GM21515 (cell line): ENCODE results near the gene OST4.
"Not testable (repeated sequence)": the region's sequence is repeated elsewhere in the genome, so short reads cannot be mapped to it uniquely, and the experiment has no call there.

ENCODE experiments used
- ATAC-seq: cut with Tn5 transposase; IDR thresholded peaks from one replicate; pipeline ENCODE4 v1.9.1; 2021; ENCODE audit not compliant: unreplicated experiment

Gene OST4

GRCh38 chr2:27071277-27071989 lies at the start of gene OST4:
TSS of gene OST4 (minus strand) at chr2:27071654.
- peak; percentile 81 for ATAC-seq

GRCh38 chr2:27119330-27119670 lies 47.8 kb upstream of the OST4 start:
- ATAC-seq: not testable (repeated sequence)

- ATAC-seq: no peak
Observed at GRCh38 chr2:27118525-27119329, 47.3 kb upstream of the OST4 start, which contains the start of gene CGREF1. TSS of gene CGREF1 (minus strand) at chr2:27119128. CDS start at chr2:27104366, 14,762 bp downstream.

- no peak for ATAC-seq
Observed at GRCh38 chr2:27117995-27118524, 46.6 kb upstream of the OST4 start.

- no peak for ATAC-seq
Observed at GRCh38 chr2:27115519-27115918, 44.1 kb upstream of the OST4 start.

GRCh38 chr2:27111392-27112078 lies 40.1 kb upstream of the OST4 start:
- ATAC-seq: not testable (repeated sequence)

- ATAC-seq: not testable (repeated sequence)
Observed at GRCh38 chr2:27110603-27111352, 39.3 kb upstream of the OST4 start.

GRCh38 chr2:27109083-27109482 lies 37.6 kb upstream of the OST4 start:
- no peak for ATAC-seq

- ATAC-seq: no peak
Observed at GRCh38 chr2:27108221-27108620, 36.8 kb upstream of the OST4 start.

GRCh38 chr2:27105981-27106380 lies 34.5 kb upstream of the OST4 start:
- no peak for ATAC-seq

GRCh38 chr2:27102329-27102728 lies 30.9 kb upstream of the OST4 start:
- ATAC-seq: no peak

- ATAC-seq: no peak
Observed at GRCh38 chr2:27100036-27100435, 28.6 kb upstream of the OST4 start.

GRCh38 chr2:27099334-27099955 lies 28.0 kb upstream of the OST4 start:
- ATAC-seq: no peak

- no peak for ATAC-seq
Observed at GRCh38 chr2:27097341-27097740, 25.9 kb upstream of the OST4 start.

- no peak for ATAC-seq
Observed at GRCh38 chr2:27096748-27097297, 25.4 kb upstream of the OST4 start.

GRCh38 chr2:27095745-27096651 lies 24.5 kb upstream of the OST4 start:
- ATAC-seq: peak; percentile 44

- ATAC-seq: no peak
Observed at GRCh38 chr2:27095427-27095744, 23.9 kb upstream of the OST4 start.

- ATAC-seq: no peak
Observed at GRCh38 chr2:27094353-27094984, 23.0 kb upstream of the OST4 start.
